ENCODE results near the gene KCNMA1. TPM values are rescaled to one million over a fixed set of nuclear protein-coding genes. Genes with fewer than 3 reads are reported as not detected.

Gene KCNMA1
- total and polyA plus RNA-seq, 9 of the 15 experiments (the other 6 are each of a cell fraction or from before 2014, with no cell fraction given): 0.01 to 0.95 (median 0.15) TPM; not detected in 4

GRCh38 chr10:77400033-77400432 lies 237.6 kb downstream of the KCNMA1 start:
- H3K4me2 ChIP-seq (ENCODE audit: insufficient read depth, low read length): no peak overlapping the region
- 2% methylated on average over 4 of the region's 4 CpGs for WGBS (ENCODE audit: insufficient coverage, low coverage, missing lambda C conversion rate)
- no peak overlapping the region for H3K27ac ChIP-seq (ENCODE audit: extremely low read depth, low read depth, low read length)
- H3K4me1 ChIP-seq (replicated peaks in 1 of 2; ENCODE audit: control insufficient read depth in 2 of 2, insufficient read depth in 2 of 2, low read length in 2 of 2): no peaks in the 10 kb centered on the region
- intact Hi-C loops (cut with micrococcal nuclease): no loop called here
- DNase-seq (ENCODE audit: extremely low read depth in 1 of 4, low spot score in 3 of 4) (no peak), FAIRE-seq (no peak), ATAC-seq (no peak)
- peaks cover 2 to 12% of the 10 kb centered on the region in 2 experiments; a peak in 1 of 5 replicates for H3K27me3 ChIP-seq (ENCODE audit: control insufficient read depth in 2 of 2, insufficient read depth in 2 of 2, low read length in 2 of 2)
- no peak for TF ChIP-seq CHD1 (IDR thresholded peaks at IDR 0.05; ENCODE audit: low read length)
- TF ChIP-seq KLF1 (tag; IDR thresholded peaks at IDR 0.05): no peak
- TF ChIP-seq RFX5 (IDR thresholded peaks at IDR 0.05; ENCODE audit: low read depth, low read length): no peak
- TF ChIP-seq ZNF23 (CRISPR knock-in tag; IDR thresholded peaks at IDR 0.05): no peak
- H3K4me3 ChIP-seq: no peak overlapping the region
- CTCF ChIA-PET (ENCODE audit: low intra/inter-chr PET ratio): no interaction called here
- H3K9me1 ChIP-seq (ENCODE audit: control insufficient read depth, insufficient read depth, low read length): no peaks in the 10 kb centered on the region
- POLR2A ChIA-PET: interaction anchor here (0.5 to 1.6 kb wide), 4 partner anchors 11 to 1577 kb away, joined by 3 to 4 read pairs (median 4); no protein-coding TSS in a partner anchor
- H3K36me3 ChIP-seq (ENCODE audit: control insufficient read depth, insufficient read depth, low read length): no peaks in the 10 kb centered on the region
- no peaks in the 10 kb centered on the region for H3K79me2 ChIP-seq (ENCODE audit: control insufficient read depth, insufficient read depth, low read length)
- H2AFZ ChIP-seq (ENCODE audit: low read depth, low read length): no peak overlapping the region
- H3K9ac ChIP-seq (ENCODE audit: insufficient read depth in 1 of 2, low read depth in 2 of 2, low read length in 2 of 2): no peak overlapping the region
- no peaks in the 10 kb centered on the region for H3K9me3 ChIP-seq (replicated peaks; ENCODE audit: control insufficient read depth, insufficient read depth, low read depth, low read length)
- H4K20me1 ChIP-seq (replicated peaks; ENCODE audit: control insufficient read depth, insufficient read depth, low read length): no peaks in the 10 kb centered on the region
- in situ Hi-C loops (cut with MboI): no loop called here
- no TSS peak for BruUV-seq (replicated peaks)

GRCh38 chr10:77398986-77399755 lies 238.4 kb downstream of the KCNMA1 start:
- H3K27ac ChIP-seq (ENCODE audit: extremely low read depth, low read depth, low read length): no peak overlapping the region
- no peak for ATAC-seq
- ChIA-PET CTCF (ENCODE audit: low intra/inter-chr PET ratio) (no interaction called here), POLR2A (interaction anchor here (0.6 to 1.1 kb wide), 2 partner anchors 13 to 1576 kb away, joined by 3 read pairs; no protein-coding TSS in a partner anchor)
- H3K4me2 ChIP-seq (ENCODE audit: insufficient read depth, low read length): no peak overlapping the region
- H4K20me1 ChIP-seq (replicated peaks; ENCODE audit: control insufficient read depth, insufficient read depth, low read length): no peaks in the 10 kb centered on the region
- no peaks in the 10 kb centered on the region for H3K79me2 ChIP-seq (ENCODE audit: control insufficient read depth, insufficient read depth, low read length)
- no TSS peak for BruUV-seq (replicated peaks)
- no peak overlapping the region for H3K4me3 ChIP-seq
- H2AFZ ChIP-seq (ENCODE audit: low read depth, low read length): no peak overlapping the region
- no peaks in the 10 kb centered on the region for H3K9me3 ChIP-seq (replicated peaks; ENCODE audit: control insufficient read depth, insufficient read depth, low read depth, low read length)
- no peak overlapping the region for H3K9ac ChIP-seq (ENCODE audit: insufficient read depth in 1 of 2, low read depth in 2 of 2, low read length in 2 of 2)
- intact Hi-C loops (cut with micrococcal nuclease) (no loop called here), in situ Hi-C loops (cut with MboI) (loop anchor here (25.0 kb wide), 1 partner anchor 238 kb away; the partner anchor contains the start of gene KCNMA1)
- FAIRE-seq: no peak
- H3K9me1 ChIP-seq (ENCODE audit: control insufficient read depth, insufficient read depth, low read length): no peaks in the 10 kb centered on the region
- no peaks in the 10 kb centered on the region for H3K36me3 ChIP-seq (ENCODE audit: control insufficient read depth, insufficient read depth, low read length)
- peaks cover 0 to 12% of the 10 kb centered on the region in 2 experiments; a peak in 1 of 5 replicates for H3K27me3 ChIP-seq (ENCODE audit: control insufficient read depth in 2 of 2, insufficient read depth in 2 of 2, low read length in 2 of 2)
- WGBS (ENCODE audit: insufficient coverage, low coverage, missing lambda C conversion rate): 2% methylated on average over 10 of the region's 10 CpGs
- DNase-seq (ENCODE audit: extremely low read depth in 1 of 4, low spot score in 3 of 4): no peak
- no peaks in the 10 kb centered on the region for H3K4me1 ChIP-seq (replicated peaks in 1 of 2; ENCODE audit: control insufficient read depth in 2 of 2, insufficient read depth in 2 of 2, low read length in 2 of 2)
- TF ChIP-seq GTF3C2 (IDR thresholded peaks at IDR 0.05; ENCODE audit: borderline replicate concordance, extremely low read depth, insufficient read length) (no peak), ZNF584 (CRISPR knock-in tag; IDR thresholded peaks at IDR 0.05; ENCODE audit: low read depth) (no peak), NFIX (CRISPR knock-in tag; IDR thresholded peaks at IDR 0.05; ENCODE audit: low read depth) (no peak), HNRNPUL1 (IDR thresholded peaks at IDR 0.05; ENCODE audit: low read length) (no peak), NFRKB (IDR thresholded peaks at IDR 0.05; ENCODE audit: low read depth) (no peak), RFX7 (CRISPR knock-in tag; IDR thresholded peaks at IDR 0.05) (no peak), TCF15 (CRISPR knock-in tag; IDR thresholded peaks at IDR 0.05) (no peak)
